Lung microvascular endothelial cell (primary cell): Measurements from ENCODE around the gene CACNA1B. TPM values are rescaled to one million over a fixed set of nuclear protein-coding genes. Genes with fewer than 3 reads are reported as not detected.
"Not testable (repeated sequence)": the region's sequence is repeated elsewhere in the genome, so short reads cannot be mapped to it uniquely, and the experiment has no call there.

ENCODE experiments used
- DNase-seq, 2 donors: peaks; one replicate each; pipeline versions ENCODE4 v3.0.0 to v3.0.0-alpha.2; 2010; ENCODE audit warnings: low read depth in 2 of 2
- total RNA-seq: library from RNA; depleted of rRNA; stranded (reverse); fragments of >200 nt; gene quantifications from 2 replicates; pipeline ENCODE4 v1.2.1, GENCODE V29; 2014

Gene CACNA1B
- total RNA-seq, 1 donor from 2014 or later, result under 0.01 TPM

GRCh38 chr9:138097501-138097991 lies 220.0 kb downstream of the CACNA1B start:
- no peak for DNase-seq

DNA sequence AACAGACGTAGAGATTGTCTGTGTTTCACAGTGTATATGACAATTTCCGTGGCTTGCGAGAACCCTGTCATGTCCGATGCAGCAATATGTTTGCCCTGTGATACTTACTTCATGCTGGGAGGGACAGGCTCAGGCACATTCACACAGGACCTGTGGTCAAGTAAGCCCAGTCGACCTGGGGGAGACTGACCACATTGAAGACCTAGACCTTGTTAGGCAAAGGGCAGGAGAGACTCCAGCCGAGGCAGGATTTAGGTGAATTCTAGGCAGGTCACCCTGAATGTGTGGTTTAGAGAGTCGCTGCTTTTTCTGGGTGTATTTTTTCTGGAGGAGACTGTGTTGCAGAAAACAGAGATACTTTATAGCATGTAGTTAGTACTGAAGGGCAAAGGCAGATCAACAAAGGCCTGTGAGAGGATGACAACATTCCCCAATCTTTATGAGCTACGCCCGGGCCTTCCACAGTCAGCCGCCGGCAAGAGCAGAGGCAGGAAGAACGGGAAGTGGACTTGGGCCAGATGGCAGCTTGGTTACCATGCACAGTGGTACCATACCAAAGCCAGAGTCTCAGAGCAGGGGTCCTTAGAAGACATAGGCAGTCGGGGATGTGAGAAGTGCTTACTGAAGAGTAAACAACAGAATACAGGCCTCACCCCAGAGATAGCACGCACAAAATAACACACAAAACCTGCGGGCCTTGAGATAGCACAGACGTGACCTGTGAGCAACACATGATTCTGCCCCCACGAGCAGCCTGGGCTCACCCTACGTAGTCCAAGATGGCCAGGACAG lies 220.7 kb downstream of the CACNA1B start:
- DNase-seq, result no peak

- no peak for DNase-seq
These were observed 221.6 kb downstream of the CACNA1B start for GRCh38 chr9:138098908-138099791.

- DNase-seq, result no peak
These were observed 222.4 kb downstream of the CACNA1B start for GRCh38 chr9:138099803-138100598.

DNA sequence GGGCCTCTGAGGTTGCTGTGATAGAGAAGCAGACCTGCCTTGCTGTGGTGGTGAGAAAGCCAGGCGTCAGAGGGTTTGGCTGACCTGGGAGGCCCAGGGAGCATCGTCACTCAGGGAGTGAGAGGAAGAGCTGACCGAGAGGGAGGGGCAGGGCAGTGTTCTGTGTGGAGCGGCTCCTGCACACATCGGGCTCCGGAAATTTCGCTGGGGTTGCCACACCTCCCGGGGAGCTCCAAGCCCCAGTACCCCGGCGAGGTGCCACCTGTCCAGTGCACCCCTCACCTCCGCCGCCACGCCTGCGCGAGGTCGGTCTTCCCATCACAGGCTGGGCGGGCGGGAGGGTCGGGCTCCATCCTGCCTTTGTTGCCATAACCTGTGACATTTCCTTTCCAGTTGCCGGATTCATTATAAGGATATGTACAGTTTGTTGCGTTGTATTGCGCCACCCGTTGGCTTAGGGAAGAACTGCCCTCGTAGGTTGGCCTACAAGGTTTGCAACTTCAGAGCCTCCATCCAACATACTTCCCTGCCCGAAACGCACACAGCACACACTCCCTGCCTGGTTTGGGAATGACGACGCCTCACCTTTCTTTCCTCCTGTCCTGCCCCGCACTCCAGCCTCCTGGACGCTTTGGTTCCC lies 223.2 kb downstream of the CACNA1B start:
- peak in 1 of 2 donors; percentile 57 for DNase-seq

DNA sequence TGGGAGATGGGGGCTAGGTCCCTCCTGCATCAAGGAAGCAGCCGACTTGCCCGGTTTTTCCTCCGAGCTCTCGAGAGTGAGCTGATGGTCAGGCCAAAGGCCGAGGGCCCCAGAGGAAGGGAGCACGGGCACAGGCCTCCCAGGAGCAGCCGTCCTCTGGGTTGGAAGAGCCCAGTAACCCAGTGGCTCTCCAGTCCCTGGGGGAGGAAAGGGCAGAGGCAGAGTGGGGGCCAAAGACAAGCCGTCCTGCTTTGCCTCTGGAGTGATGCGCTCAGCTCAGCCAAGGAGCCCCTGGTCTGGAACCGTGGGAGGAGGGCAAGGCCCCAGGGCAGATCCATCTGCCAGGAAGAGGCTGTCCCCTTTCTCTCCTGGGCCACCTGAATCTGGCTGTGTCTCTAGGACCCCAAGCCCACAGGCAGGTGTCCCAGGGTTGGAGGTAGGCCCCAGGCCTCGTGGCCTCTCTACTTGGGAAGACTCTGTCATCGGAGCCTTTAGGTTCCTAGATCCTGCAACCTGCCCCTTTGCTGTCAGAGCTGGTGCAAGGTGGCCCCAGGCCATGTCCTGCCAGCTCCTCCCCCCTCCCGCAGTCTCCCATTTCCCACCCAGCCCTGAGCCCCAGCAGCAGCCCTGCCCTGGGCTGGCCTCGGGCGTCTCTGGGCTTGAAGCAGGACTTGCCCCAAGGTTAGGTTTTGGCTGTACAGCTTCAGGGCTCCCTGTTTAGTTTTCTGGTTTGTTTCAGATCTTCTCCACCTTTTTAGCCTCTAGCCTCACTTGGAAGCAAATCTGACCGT lies 224.1 kb downstream of the CACNA1B start:
- no peak for DNase-seq

- no peak for DNase-seq
These were observed 224.9 kb downstream of the CACNA1B start for GRCh38 chr9:138102246-138103051.

GRCh38 chr9:138103111-138103848 lies 225.7 kb downstream of the CACNA1B start:
- DNase-seq, result no peak

GRCh38 chr9:138103849-138104206 lies 226.2 kb downstream of the CACNA1B start:
- DNase-seq, result no peak

DNA sequence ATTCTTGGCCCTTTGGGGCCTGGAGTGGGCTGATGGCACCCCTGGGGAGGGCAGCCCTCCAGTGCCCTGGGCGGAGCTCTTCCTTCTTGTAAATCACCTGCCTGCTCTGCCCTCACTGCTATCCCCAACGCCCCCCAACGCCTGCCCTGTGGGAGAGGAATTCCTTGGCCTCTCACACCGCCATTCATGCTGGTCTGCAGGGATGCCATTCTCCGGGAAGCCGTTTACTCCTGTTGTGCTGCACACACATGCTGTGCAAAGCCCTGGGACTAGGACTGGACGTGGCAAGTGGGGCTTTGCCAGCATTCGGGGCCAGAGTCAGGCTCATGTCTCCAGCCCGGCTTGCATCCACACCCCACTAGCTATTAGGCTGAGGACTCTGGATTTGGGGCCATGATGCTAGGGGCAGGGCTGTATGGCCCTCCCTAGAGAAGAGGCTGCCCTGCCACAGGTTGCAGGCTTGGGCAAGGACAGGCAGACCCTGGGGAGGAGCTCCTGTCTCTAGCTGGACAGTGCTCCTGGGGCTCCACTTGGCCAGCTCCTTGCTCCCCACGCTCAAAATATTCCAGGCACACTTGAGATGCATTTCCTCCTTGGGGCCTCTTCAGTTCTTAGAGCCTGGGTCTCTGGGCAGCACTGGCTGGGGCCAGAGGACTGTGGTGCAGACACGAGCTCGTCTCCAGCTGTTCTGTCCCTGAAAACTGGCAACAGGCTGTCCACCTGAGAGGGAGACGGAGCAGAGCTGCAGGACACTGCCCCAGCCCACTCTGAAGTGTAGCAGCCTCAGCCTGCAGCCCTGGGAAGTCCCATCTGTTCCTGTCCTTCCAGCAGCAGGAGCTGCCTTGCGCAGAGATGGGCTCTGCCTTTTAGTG lies 226.9 kb downstream of the CACNA1B start:
- no peak for DNase-seq

DNA sequence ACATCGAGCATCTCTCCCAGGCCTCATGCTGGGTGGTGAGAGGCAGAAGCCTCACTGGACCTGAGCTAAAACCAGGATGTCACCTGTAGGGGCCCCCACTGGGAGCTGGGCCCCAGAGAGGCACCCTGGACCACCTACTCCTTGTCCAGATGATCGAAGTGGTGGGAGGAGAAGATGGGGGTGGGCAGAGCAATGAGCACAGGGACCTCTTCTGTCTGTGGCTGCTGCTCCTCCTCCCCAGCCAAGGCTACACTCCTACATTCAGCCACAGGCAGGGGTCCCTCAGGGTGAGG lies 227.5 kb downstream of the CACNA1B start:
- DNase-seq, result no peak

DNA sequence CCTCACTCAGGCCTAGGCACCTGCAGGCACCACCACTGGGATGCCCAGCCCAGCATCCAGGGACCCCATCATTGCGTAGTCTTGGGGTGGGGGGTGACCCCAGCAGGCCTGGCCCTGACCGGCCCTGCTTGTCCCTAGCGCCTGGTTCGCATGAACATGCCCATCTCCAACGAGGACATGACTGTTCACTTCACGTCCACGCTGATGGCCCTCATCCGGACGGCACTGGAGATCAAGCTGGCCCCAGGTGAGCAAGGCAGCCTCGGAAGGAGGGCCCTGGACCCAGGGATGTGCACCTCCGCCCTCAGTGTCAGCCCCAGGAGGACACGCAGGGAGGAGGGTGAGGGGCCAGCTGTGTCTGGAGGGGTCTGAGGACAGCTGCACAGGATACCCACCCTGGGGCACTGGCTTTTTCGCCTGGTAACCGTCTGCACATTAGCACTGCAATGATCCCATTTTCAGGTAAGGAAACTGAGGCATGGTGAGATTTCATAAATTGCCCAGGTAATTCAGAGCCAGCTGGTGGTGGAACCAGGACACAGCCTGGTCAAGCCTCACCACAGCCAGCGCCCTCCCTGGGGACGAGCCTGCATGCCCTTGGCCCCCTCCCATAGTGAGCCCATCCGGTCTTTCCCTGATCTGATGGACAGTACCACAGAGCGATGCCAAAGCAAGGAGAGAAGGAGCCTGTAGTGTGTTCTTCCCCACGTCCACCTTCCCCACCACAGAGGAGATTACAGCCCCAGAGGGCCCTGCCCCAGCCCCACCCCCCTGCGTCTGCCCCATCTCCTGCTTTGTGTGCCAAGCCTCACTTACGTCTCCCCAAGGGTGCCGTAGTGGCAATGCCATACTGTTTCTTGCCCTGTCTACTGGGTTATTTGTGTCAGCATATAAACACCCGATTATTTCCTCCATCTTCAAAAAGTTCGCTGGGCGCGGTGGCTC lies 228.3 kb downstream of the CACNA1B start:
- no peak for DNase-seq

- DNase-seq, result not testable (repeated sequence)
These were observed 229.5 kb downstream of the CACNA1B start for GRCh38 chr9:138107039-138107438.

GRCh38 chr9:138111607-138112006 lies 234.0 kb downstream of the CACNA1B start:
- no peak for DNase-seq

GRCh38 chr9:138112090-138112748 lies 234.6 kb downstream of the CACNA1B start:
- DNase-seq, result no peak
